Thoracic aorta (tissue), 2 donors: ENCODE measurements around the gene FAM200A. TPM values are rescaled to one million over a fixed set of nuclear protein-coding genes. Genes with fewer than 3 reads are reported as not detected.
"Not testable (repeated sequence)": the region's sequence is repeated elsewhere in the genome, so short reads cannot be mapped to it uniquely, and the experiment has no call there.

Experiments
- ATAC-seq: fragments of 150-250 bp; one replicate; pipeline ENCODE4 v1.8.0; 2017; ENCODE audit warnings: low read depth; ENCODE audit not compliant: insufficient number of reproducible peaks, low FRiP score
- DNase-seq: peaks from one replicate; pipeline ENCODE4 v3.0.0-alpha.2; 2020; ENCODE audit warnings: low spot score
- H3K27ac ChIP-seq, 2 donors: fragments of 200-600 bp; sonication (generic); 1 replicate in 1 of 2; 2 replicates in 1 of 2; pipeline ENCODE4 v1.5.1; 2016; ENCODE audit warnings: mild to moderate bottlenecking in 2 of 2, moderate library complexity in 2 of 2
- H3K27me3 ChIP-seq: fragments of 200-600 bp; sonication (generic); replicated peaks from 2 replicates; pipeline ENCODE4 v1.6.0; 2016; ENCODE audit warnings: mild to moderate bottlenecking; ENCODE audit not compliant: insufficient read depth
- H3K36me3 ChIP-seq: fragments of 200-600 bp; sonication (generic); one replicate; pipeline ENCODE4 v1.5.1; 2016
- H3K4me1 ChIP-seq, 2 donors: fragments of 200-600 bp; sonication (generic); 1 replicate in 1 of 2; 2 replicates in 1 of 2; pipeline versions ENCODE4 v1.5.1 to v1.6.0; 2016; ENCODE audit warnings: low read depth in 2 of 2, mild to moderate bottlenecking in 1 of 2; ENCODE audit not compliant: control insufficient read depth in 1 of 2
- H3K4me3 ChIP-seq: fragments of 200-600 bp; sonication (generic); 2 replicates; pipeline ENCODE4 v1.5.1; 2016; ENCODE audit warnings: mild to moderate bottlenecking
- H3K9me3 ChIP-seq: fragments of 200-600 bp; sonication (generic); 2 replicates; pipeline ENCODE4 v1.5.1; 2016
- CTCF ChIP-seq: fragments of 200-600 bp; sonication (generic); IDR thresholded peaks from one replicate; pipeline ENCODE4 v1.5.1; 2019; ENCODE audit warnings: antibody characterized with exemption
- total RNA-seq, 2 donors: library from RNA; depleted of rRNA; stranded (reverse); fragments of >200 nt; gene quantifications; one replicate each; pipeline versions ENCODE4 v1.1.0 to v1.2.3, GENCODE V29; 2016

FAM200A gene
- total RNA-seq, 2 donors from 2014 or later = 3.1 to 4.3 TPM

- DNase-seq = no peak
Observed at GRCh38 chr7:99594948-99595745, 43.2 kb upstream of the FAM200A start.

GRCh38 chr7:99588868-99589267, 37.0 kb upstream of the FAM200A start:
- Histone ChIP-seq H3K9me3 (no peaks in the 10 kb centered on the region), H3K4me3 (no peak overlapping the region), H3K4me1 (no peaks in the 10 kb centered on the region), H3K36me3 (no peaks in the 10 kb centered on the region), H3K27ac (no peak overlapping the region), H3K27me3 (no peaks in the 10 kb centered on the region)
- TF ChIP-seq CTCF = no peak
- DNase-seq (no peak), ATAC-seq (no peak)

More at GRCh38 chr7:99594948-99595745, 43.2 kb upstream of the FAM200A start:
- Histone ChIP-seq H3K36me3 (no peaks in the 10 kb centered on the region), H3K4me1 (no peaks in the 10 kb centered on the region), H3K9me3 (no peaks in the 10 kb centered on the region), H3K4me3 (no peak overlapping the region), H3K27me3 (no peaks in the 10 kb centered on the region), H3K27ac (no peak overlapping the region)
- ATAC-seq = no peak
- no peak for TF ChIP-seq CTCF

- peak overlapping the region; percentile 85 for H3K4me3 ChIP-seq
- not testable (repeated sequence) for DNase-seq, H3K9me3 ChIP-seq, H3K36me3 ChIP-seq, H3K27me3 ChIP-seq, H3K27ac ChIP-seq, ATAC-seq
- H3K4me1 ChIP-seq = peaks cover 0 to 11% of the 10 kb centered on the region in 2 donors
Observed at GRCh38 chr7:99580778-99581332, 28.9 kb upstream of the FAM200A start.

GRCh38 chr7:99579956-99580777, 28.3 kb upstream of the FAM200A start:
- H3K27me3 ChIP-seq = no peaks in the 10 kb centered on the region
- peaks cover 0 to 11% of the 10 kb centered on the region in 2 donors for H3K4me1 ChIP-seq
- DNase-seq = no peak

More at GRCh38 chr7:99579956-99580777, 28.3 kb upstream of the FAM200A start:
- no peaks in the 10 kb centered on the region for H3K36me3 ChIP-seq
- peak overlapping the region; percentile 85 for H3K4me3 ChIP-seq
- TF ChIP-seq CTCF = peak; percentile 15
- H3K9me3 ChIP-seq = no peaks in the 10 kb centered on the region
- no peak for ATAC-seq
- H3K27ac ChIP-seq = no peak overlapping the region
